Occipital lobe (tissue), 2 donors: ENCODE results near the gene MAP2K3. TPM values are rescaled to one million over a fixed set of nuclear protein-coding genes. Genes with fewer than 3 reads are reported as not detected.
"Not testable (repeated sequence)": the region's sequence is repeated elsewhere in the genome, so short reads cannot be mapped to it uniquely, and the experiment has no call there.

Experiments used
- DNase-seq: peaks from one replicate; lab custom pipeline; 2025; lab: John Stamatoyannopoulos, UW
- total RNA-seq: library from RNA; depleted of rRNA; stranded (reverse); fragments of >200 nt; gene quantifications from one replicate; pipeline ENCODE4 v1.2.3, GENCODE V29; 2014

The MAP2K3 gene
- total RNA-seq, 1 donor from 2014 or later, result 1.7 TPM

- DNase-seq, result no peak
Measured at GRCh38 chr17:21296097-21297025, 11.8 kb downstream of the MAP2K3 start.

- no peak for DNase-seq
Measured at GRCh38 chr17:21297026-21297520, 12.6 kb downstream of the MAP2K3 start.

GRCh38 chr17:21297597-21297996 is 13.1 kb downstream of the MAP2K3 start:
- DNase-seq, result no peak

- DNase-seq, result no peak
Measured at GRCh38 chr17:21298056-21298982, 13.8 kb downstream of the MAP2K3 start.

GRCh38 chr17:21298983-21299519 is 14.5 kb downstream of the MAP2K3 start:
- no peak for DNase-seq

GRCh38 chr17:21299981-21300600 is 15.6 kb downstream of the MAP2K3 start:
- no peak for DNase-seq

- no peak for DNase-seq
Measured at GRCh38 chr17:21300601-21301571, 16.4 kb downstream of the MAP2K3 start.

GRCh38 chr17:21301593-21302550 is 17.4 kb downstream of the MAP2K3 start:
- DNase-seq, result no peak

GRCh38 chr17:21302711-21303425 is 18.4 kb downstream of the MAP2K3 start:
- DNase-seq, result no peak

- no peak for DNase-seq
Measured at GRCh38 chr17:21303441-21304065, 19.0 kb downstream of the MAP2K3 start.

- DNase-seq, result no peak
Measured at GRCh38 chr17:21304091-21304490, 19.6 kb downstream of the MAP2K3 start.

GRCh38 chr17:21304551-21305151 is 20.1 kb downstream of the MAP2K3 start:
- not testable (repeated sequence) for DNase-seq

GRCh38 chr17:21305431-21306180 is 21.1 kb downstream of the MAP2K3 start:
- DNase-seq, result not testable (repeated sequence)

GRCh38 chr17:21306611-21307272 is 22.2 kb downstream of the MAP2K3 start:
- not testable (repeated sequence) for DNase-seq

- not testable (repeated sequence) for DNase-seq
Measured at GRCh38 chr17:21307273-21307625, 22.7 kb downstream of the MAP2K3 start.

- DNase-seq, result not testable (repeated sequence)
Measured at GRCh38 chr17:21308931-21309381, 24.4 kb downstream of the MAP2K3 start.
